ENCODE measurements around the gene ABCC5. TPM values are rescaled to one million over a fixed set of nuclear protein-coding genes. Genes with fewer than 3 reads are reported as not detected.

ABCC5 gene
- total RNA-seq, 1 donor from 2014 or later = 61.2 TPM

- Mint-ChIP-seq H3K9me3 (no peaks in the 10 kb centered on the region), H3K4me3 (peak overlapping the region; percentile 7)
- no peak for DNase-seq (ENCODE audit: extremely low spot score, unreplicated experiment)
Measured at GRCh38 chr3:184004476-184004875, 13.2 kb downstream of the ABCC5 start.

DNA sequence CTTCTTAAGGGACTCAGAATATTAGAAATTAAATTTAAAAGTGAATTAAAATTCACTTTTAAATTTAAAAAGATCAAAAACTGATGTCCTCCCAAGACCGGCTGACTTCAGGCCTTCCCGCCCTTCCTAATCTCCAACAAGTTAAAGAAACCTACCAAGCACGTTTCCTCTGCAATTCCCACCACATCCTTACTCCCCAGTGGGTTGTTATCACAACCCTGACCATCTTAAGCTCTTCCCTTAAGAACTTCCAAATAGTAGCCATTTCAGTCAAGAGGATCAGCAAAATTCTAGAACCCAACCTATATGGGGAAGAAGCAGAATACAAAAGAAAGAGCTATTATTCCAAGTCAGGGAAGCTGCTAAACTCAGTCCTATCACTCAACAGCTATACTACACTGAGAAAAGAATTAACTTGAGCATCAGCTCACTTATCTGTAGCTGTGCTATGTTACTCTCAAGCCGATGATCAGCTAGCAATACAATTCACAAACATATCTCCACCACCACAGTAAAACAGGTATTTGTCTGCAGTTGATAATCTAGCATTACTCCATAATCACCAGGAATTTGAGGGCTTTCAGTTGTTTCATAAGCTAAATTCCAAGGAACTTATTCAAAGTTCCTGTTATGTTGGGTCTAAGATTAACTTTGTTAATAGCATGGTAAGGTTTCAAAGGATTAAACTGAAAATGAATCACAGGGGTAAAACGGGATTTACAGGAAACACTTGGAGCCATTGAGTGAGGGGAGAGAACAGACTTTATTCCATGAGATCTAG lies 14.3 kb downstream of the ABCC5 start:
- H3K27me3 Mint-ChIP-seq = no peaks in the 10 kb centered on the region
- DNase-seq (ENCODE audit: extremely low spot score, unreplicated experiment) = no peak
- H3K9me3 Mint-ChIP-seq = no peaks in the 10 kb centered on the region
- peak overlapping the region; percentile 69 for H3K27ac Mint-ChIP-seq
- TF ChIP-seq, protein P1, sequence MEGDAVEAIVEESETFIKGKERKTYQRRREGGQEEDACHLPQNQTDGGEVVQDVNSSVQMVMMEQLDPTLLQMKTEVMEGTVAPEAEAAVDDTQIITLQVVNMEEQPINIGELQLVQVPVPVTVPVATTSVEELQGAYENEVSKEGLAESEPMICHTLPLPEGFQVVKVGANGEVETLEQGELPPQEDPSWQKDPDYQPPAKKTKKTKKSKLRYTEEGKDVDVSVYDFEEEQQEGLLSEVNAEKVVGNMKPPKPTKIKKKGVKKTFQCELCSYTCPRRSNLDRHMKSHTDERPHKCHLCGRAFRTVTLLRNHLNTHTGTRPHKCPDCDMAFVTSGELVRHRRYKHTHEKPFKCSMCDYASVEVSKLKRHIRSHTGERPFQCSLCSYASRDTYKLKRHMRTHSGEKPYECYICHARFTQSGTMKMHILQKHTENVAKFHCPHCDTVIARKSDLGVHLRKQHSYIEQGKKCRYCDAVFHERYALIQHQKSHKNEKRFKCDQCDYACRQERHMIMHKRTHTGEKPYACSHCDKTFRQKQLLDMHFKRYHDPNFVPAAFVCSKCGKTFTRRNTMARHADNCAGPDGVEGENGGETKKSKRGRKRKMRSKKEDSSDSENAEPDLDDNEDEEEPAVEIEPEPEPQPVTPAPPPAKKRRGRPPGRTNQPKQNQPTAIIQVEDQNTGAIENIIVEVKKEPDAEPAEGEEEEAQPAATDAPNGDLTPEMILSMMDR (conservative IDR thresholded peaks at IDR 0.05) = no peak
- peaks cover 6% of the 10 kb centered on the region for H3K36me3 Mint-ChIP-seq
- no peak overlapping the region for H3K4me3 Mint-ChIP-seq
- H3K4me1 Mint-ChIP-seq (ENCODE audit: unreplicated experiment) = peaks cover 32% of the 10 kb centered on the region

More at GRCh38 chr3:184004476-184004875, 13.2 kb downstream of the ABCC5 start:
- H3K27ac Mint-ChIP-seq = peak overlapping the region; percentile 78
- H3K27me3 Mint-ChIP-seq = no peaks in the 10 kb centered on the region
- peaks cover 9% of the 10 kb centered on the region for H3K36me3 Mint-ChIP-seq
- TF ChIP-seq, protein P1 (conservative IDR thresholded peaks at IDR 0.05) = no peak
- peaks cover 32% of the 10 kb centered on the region for H3K4me1 Mint-ChIP-seq (ENCODE audit: unreplicated experiment)

DNA sequence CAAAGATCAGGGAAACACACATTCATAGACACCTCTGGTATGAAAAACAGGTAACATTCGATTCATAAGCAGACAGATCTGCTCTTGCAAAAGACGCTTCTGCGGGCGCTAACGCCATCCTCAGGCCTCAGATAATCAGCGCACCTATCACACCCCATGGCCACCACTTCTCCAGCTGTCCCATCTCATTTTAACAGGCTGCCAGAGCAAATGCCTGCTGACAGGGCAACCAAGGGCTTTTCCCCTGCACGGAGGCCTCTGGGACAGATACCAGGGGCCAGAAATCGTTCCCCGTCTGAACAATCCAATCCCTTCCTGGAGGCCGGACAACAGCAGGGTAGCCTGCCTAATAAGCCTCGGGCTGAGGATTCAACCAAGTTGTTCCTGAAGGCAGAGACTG lies 15.2 kb downstream of the ABCC5 start:
- Mint-ChIP-seq H3K4me1 (ENCODE audit: unreplicated experiment) (peaks cover 27% of the 10 kb centered on the region), H3K27me3 (no peaks in the 10 kb centered on the region), H3K4me3 (no peak overlapping the region), H3K36me3 (peaks cover 6% of the 10 kb centered on the region), H3K9me3 (no peaks in the 10 kb centered on the region), H3K27ac (no peak overlapping the region)
- no peak for DNase-seq (ENCODE audit: extremely low spot score, unreplicated experiment)
- TF ChIP-seq, protein P1 (conservative IDR thresholded peaks at IDR 0.05) = no peak

DNA sequence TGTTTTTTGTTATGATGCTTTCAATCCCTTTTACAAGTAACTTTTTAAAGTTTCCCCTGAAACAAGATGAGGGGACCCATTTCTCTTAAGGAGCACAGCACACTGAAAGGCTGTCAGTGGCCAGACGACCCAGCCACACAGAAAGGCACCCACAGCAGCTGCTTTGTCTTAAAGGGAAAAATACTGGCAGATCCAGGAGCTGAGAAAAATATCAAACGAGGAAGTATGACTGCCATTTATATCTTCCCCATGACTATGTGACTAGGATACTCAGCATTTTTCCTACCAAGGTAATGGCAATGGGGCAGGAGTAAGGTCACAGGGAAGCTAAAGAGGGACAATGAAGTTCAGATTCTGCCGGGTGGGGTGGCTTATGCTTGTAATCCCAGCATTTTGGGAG lies 15.9 kb downstream of the ABCC5 start:
- no peak overlapping the region for H3K27ac Mint-ChIP-seq
- peaks cover 6% of the 10 kb centered on the region for H3K36me3 Mint-ChIP-seq
- H3K4me3 Mint-ChIP-seq = no peak overlapping the region
- H3K9me3 Mint-ChIP-seq = no peaks in the 10 kb centered on the region
- no peaks in the 10 kb centered on the region for H3K27me3 Mint-ChIP-seq
- TF ChIP-seq, protein P1 (conservative IDR thresholded peaks at IDR 0.05) = no peak
- no peak for DNase-seq (ENCODE audit: extremely low spot score, unreplicated experiment)
- peaks cover 29% of the 10 kb centered on the region for H3K4me1 Mint-ChIP-seq (ENCODE audit: unreplicated experiment)

DNA sequence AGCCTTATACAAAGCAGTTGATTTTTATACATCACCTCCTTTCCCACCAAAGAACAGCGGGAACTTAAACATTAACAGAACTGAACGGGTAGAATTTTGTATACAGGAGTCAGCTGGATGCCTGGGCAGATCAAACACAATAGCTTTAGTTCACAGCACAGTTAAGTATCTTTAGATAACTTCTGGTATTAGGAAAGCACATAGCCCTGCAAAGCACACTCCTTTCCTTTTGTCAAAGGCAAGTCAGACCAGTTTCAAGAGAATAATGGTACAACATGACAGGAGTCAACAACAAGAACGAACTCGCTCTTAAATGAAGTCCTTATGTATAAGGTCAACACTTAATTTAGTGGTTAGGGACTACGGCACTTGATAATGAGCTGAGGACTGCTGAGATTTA lies 26.3 kb downstream of the ABCC5 start:
- TF ChIP-seq, protein P1 (conservative IDR thresholded peaks at IDR 0.05) = no peak
- H3K4me1 Mint-ChIP-seq (ENCODE audit: unreplicated experiment) = peaks cover 7% of the 10 kb centered on the region

More for the DNA sequence above, 26.3 kb downstream of the ABCC5 start:
- H3K9me3 Mint-ChIP-seq = no peaks in the 10 kb centered on the region
- H3K27ac Mint-ChIP-seq = peak overlapping the region; percentile 83
- peaks cover 22% of the 10 kb centered on the region for H3K36me3 Mint-ChIP-seq
- no peak for DNase-seq (ENCODE audit: extremely low spot score, unreplicated experiment)
- H3K4me3 Mint-ChIP-seq = peak overlapping the region; percentile 64
- no peaks in the 10 kb centered on the region for H3K27me3 Mint-ChIP-seq
